C4-2B (cell line): ENCODE measurements around the gene ZNF124.

Experiments used
- CTCF ChIP-seq: fragments of 450-650 bp; conservative IDR thresholded peaks from 2 replicates; pipeline ENCODE4 v1.5.1; 2017; ENCODE audit warnings: mild to moderate bottlenecking
- ZFX ChIP-seq: fragments of 450-650 bp; IDR thresholded peaks from 2 replicates; pipeline ENCODE4 v1.6.1; 2017

GRCh38 chr1:247146671-247147070, 25.1 kb downstream of the ZNF124 start:
- TF ChIP-seq CTCF (peak; percentile 21), ZFX (no peak)
